HFFc6 (cell line): ENCODE data around the gene PDE4B. TPM values are rescaled to one million over a fixed set of nuclear protein-coding genes. Genes with fewer than 3 reads are reported as not detected.
A peak's percentile ranks its signal among the peaks of the same experiment; 100 is the strongest.

Experiments
- DNase-seq: peaks from one replicate; pipeline ENCODE4 v3.0.0-alpha.2; 2018
- H3K27ac Mint-ChIP-seq: 2 replicates; pipeline ENCODE4 v1.8.0; 2020; ENCODE audit warnings: mild to moderate bottlenecking, mixed read lengths
- H3K27me3 Mint-ChIP-seq: 2 replicates; pipeline ENCODE4 v1.8.0; 2021; ENCODE audit warnings: mild to moderate bottlenecking, moderate library complexity, mixed read lengths; ENCODE audit not compliant: insufficient read depth
- H3K36me3 Mint-ChIP-seq: 2 replicates; pipeline ENCODE4 v1.8.0; 2021; ENCODE audit warnings: low read depth, mixed read lengths
- H3K4me1 Mint-ChIP-seq: 2 replicates; pipeline ENCODE4 v1.8.0; 2020; ENCODE audit warnings: low read depth, mixed read lengths
- H3K4me3 Mint-ChIP-seq: 2 replicates; pipeline ENCODE4 v1.8.0; 2020; ENCODE audit warnings: mild to moderate bottlenecking, moderate library complexity, mixed read lengths
- H3K9me3 Mint-ChIP-seq: 2 replicates; pipeline ENCODE4 v1.8.0; 2020; ENCODE audit warnings: mild to moderate bottlenecking, mixed read lengths
- CTCF ChIP-seq: fragments of 200-600 bp; sonication (generic); IDR thresholded peaks from 2 replicates; pipeline ENCODE4 v1.5.0; 2021; ENCODE audit warnings: antibody characterized with exemption, mild to moderate bottlenecking
- total RNA-seq, 6 experiments: library from RNA; stranded (reverse); fragmentation: NEBNext Ultra II Directional; extraction: Animal tissue kit (Norgen Biotek cat#: 25700); gene quantifications; 2 replicates in 1 of 6; 3 replicates in 5 of 6; pipeline ENCODE4 v1.2.3, GENCODE V29; 2021

Gene PDE4B
- total RNA-seq, 6 experiments from 2014 or later = 34.9 to 57.6 (median 42.8) TPM

GRCh38 chr1:66237722-66238479 is 445.2 kb downstream of the PDE4B start:
- H3K9me3 Mint-ChIP-seq = no peaks in the 10 kb centered on the region
- TF ChIP-seq CTCF = no peak
- DNase-seq = no peak
- no peak overlapping the region for H3K4me3 Mint-ChIP-seq
- no peak overlapping the region for H3K27ac Mint-ChIP-seq
- no peaks in the 10 kb centered on the region for H3K36me3 Mint-ChIP-seq
- peaks cover 34% of the 10 kb centered on the region for H3K4me1 Mint-ChIP-seq
- no peaks in the 10 kb centered on the region; the same call in none of the 2 replicates for H3K27me3 Mint-ChIP-seq

GRCh38 chr1:66239834-66240233 is 447.1 kb downstream of the PDE4B start:
- no peaks in the 10 kb centered on the region; the same call in 1 of the 2 replicates for H3K27me3 Mint-ChIP-seq
- no peak overlapping the region for H3K27ac Mint-ChIP-seq
- H3K36me3 Mint-ChIP-seq = no peaks in the 10 kb centered on the region
- H3K4me1 Mint-ChIP-seq = peaks cover 34% of the 10 kb centered on the region
- DNase-seq = no peak
- H3K9me3 Mint-ChIP-seq = no peaks in the 10 kb centered on the region
- peak; percentile 52 for TF ChIP-seq CTCF
- no peak overlapping the region for H3K4me3 Mint-ChIP-seq

- no peaks in the 10 kb centered on the region for H3K9me3 Mint-ChIP-seq
- no peak for TF ChIP-seq CTCF
- no peaks in the 10 kb centered on the region; the same call in 1 of the 2 replicates for H3K27me3 Mint-ChIP-seq
- no peak overlapping the region for H3K4me3 Mint-ChIP-seq
- no peaks in the 10 kb centered on the region for H3K36me3 Mint-ChIP-seq
- peaks cover 34% of the 10 kb centered on the region for H3K4me1 Mint-ChIP-seq
- H3K27ac Mint-ChIP-seq = no peak overlapping the region
- no peak for DNase-seq
Observed at GRCh38 chr1:66240491-66241484, 448.1 kb downstream of the PDE4B start.

GRCh38 chr1:66242646-66243547 is 450.2 kb downstream of the PDE4B start:
- peak; percentile 98 for TF ChIP-seq CTCF
- no peak overlapping the region for H3K27ac Mint-ChIP-seq
- no peaks in the 10 kb centered on the region for H3K9me3 Mint-ChIP-seq
- peaks cover 39% of the 10 kb centered on the region for H3K4me1 Mint-ChIP-seq
- DNase-seq = peak; percentile 89
- H3K27me3 Mint-ChIP-seq = no peaks in the 10 kb centered on the region
- no peak overlapping the region for H3K4me3 Mint-ChIP-seq
- no peaks in the 10 kb centered on the region for H3K36me3 Mint-ChIP-seq
